COLO668 (cell line): ENCODE results near the gene PLD1.
"Not testable (repeated sequence)": the region's sequence is repeated elsewhere in the genome, so short reads cannot be mapped to it uniquely, and the experiment has no call there.

Experiments
- DNase-seq: peaks from one replicate; lab custom pipeline; 2025; ENCODE audit not compliant: unreplicated experiment; lab: John Stamatoyannopoulos, UW

PLD1 gene

GRCh38 chr3:171565481-171566058 is 244.7 kb downstream of the PLD1 start:
- DNase-seq: no peak

- DNase-seq: no peak
Measured at GRCh38 chr3:171564748-171565480, 245.4 kb downstream of the PLD1 start.

DNA sequence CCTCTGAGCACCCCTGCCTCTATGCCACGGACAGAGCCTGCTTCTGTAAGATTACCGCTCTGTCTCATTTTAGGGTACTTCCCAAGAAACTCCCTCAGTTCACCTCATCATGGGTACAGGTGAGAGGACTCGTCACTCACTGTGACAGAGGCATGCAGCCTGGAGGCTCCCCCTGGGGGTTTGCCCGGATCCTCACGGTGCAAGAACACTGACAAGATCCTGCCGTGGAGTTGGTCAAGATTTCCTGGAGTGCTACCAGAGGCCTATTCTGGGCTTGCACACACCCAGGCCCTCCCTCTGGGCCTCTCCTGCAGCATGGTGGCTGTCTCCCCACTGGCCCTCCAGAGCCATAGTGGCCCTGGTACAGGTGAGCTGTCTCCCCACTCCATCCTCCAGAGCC is 247.0 kb downstream of the PLD1 start:
- no peak for DNase-seq

DNA sequence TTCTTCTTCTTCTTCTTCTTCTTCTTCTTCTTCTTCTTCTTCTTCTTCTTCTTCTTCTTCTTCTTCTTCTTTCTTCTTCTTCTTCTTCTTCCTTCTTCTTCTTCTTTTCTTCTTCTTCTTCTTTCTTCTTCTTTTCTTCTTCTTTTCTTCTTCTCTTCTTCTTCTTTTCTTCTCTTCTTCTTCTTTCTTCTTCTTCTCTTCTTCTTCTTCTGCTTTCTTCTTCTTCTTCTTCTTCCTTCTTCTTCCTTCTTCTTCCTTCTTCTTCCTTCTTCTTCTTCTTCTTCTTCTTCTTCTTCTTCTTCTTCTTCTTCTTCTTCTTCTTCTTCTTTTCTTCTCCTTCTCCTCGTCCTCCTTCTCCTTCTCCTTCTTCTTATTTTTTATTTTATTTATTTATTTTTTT is 247.8 kb downstream of the PLD1 start:
- not testable (repeated sequence) for DNase-seq

- no peak for DNase-seq
Measured at GRCh38 chr3:171561596-171562323, 248.5 kb downstream of the PLD1 start.

GRCh38 chr3:171559586-171559985 is 250.7 kb downstream of the PLD1 start:
- no peak for DNase-seq

DNA sequence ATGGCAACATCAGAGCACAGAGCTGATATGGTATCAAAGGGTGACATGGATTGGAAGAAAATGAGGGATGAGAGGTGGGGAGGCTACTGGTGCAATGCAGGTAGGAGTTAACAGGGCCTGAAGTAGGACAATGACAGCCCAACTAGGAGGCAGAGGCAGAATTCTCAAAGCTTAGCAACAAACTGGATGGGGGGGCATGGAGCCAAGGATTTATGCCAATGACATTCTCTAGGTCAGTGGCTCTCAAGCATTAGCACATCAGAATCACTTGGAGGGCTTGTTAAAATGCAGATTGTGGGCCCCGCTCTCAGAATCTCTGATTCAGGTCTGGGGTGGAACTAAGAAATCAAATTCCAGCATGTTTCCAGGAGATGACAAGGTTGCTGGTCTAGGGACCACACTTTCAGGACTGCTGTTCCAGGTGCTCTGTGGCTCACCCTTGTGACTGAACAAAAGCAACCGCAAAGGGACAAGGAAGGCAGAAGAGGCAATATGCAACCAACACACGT is 252.0 kb downstream of the PLD1 start:
- DNase-seq: no peak

DNA sequence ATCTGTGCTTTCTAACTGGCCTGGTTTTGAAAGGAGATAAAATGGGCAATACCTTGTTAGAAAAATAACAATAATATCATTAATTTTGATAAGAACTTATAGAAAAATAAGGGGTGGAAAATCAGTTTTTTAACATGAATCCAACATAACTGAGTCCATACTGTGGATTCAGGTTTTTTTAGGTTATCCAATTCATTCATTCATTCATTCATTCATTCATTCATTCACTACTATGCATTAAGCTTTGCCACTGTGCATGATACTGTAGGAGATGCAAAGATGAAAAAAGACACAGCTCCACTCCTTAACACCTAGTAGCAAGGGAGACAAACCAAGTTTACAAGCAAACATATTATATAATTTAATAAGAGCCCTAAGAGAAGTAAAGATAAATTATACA is 253.1 kb downstream of the PLD1 start:
- no peak for DNase-seq

DNA sequence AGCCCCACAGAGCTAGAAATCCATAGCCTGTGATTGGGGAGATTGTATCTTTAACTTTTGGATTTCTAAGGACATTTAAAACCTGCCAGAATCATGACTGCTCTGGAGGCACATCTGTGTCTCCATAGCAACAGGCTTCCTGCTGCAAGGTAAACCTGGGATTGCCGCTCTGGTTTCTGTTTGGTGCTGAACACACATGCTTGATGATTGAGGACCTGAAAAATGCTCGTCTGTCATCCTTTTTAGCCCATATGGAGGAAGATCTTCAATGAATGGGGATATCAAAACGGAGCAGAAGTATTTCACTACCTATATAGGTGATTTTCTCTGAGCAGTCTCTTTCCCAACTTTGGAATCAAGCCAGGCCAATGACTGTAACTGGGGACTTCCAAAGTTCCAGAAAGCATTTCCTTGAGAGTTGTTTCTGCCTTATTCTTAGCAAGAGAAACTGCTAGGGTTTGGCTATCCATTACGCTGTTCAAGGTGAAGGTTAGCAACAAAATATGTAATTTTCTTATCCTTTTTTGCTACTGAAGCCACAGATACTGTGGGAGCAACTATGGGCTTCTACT is 253.6 kb downstream of the PLD1 start:
- DNase-seq: no peak

DNA sequence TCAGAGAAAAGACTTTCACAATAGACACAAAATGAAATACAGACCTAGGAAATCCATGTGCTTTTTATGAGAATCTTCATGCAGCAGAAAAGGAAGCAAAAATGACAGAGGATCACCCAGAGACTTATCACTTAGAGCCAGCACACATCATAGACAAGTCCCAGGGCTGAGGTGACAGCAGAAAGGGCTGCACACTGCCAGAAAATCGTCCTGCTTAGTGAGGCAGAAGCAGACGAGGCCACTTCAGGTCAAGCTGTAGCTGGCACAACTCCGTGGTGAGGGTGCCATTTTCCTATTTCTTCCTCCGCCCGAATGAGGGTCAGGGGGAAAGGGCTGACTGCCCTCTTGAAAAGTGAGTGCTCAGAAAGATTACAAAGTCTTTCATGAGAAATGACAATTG is 254.1 kb downstream of the PLD1 start:
- DNase-seq: no peak

DNA sequence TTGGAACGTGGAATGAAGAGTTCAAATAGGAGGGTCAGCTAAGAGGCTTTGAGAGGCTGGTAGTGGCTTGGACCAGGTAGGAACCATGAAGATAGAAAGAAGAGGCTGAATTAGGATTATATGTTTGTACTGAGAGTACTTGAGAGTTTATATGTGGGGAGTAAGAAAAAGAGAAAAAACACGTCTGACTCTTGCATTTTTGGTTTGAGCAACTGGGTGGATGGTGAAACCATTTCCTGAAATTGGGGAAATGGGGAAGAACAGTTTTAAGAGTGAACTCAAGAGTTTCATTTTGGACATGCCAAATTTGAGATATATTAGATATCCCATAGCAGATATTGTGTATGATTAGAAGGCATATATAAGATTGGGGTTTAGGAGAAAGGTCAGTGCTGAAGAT is 257.2 kb downstream of the PLD1 start:
- DNase-seq: no peak

DNA sequence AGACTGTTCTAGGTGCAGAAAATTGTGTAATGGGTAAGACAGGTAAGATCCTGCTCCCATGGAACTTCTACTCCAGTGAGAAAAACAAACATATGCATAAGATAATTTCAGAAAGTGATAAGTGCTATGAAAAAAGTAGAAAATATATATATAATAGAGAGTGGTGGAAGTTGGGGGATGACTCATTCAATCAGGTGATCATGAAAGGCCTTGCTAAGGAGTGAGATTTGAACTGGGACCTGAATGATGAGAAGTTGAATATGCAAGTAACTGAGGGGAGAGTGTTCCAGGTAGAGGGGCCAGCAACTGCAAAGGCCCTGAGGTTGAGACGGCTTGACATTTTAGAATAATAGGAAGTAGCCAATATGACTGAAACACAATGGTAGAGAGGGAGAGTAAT is 257.8 kb downstream of the PLD1 start:
- no peak for DNase-seq

GRCh38 chr3:171551296-171551695 is 259.0 kb downstream of the PLD1 start:
- DNase-seq: no peak
